ENCODE measurements around the gene CDH22.

The CDH22 gene

DNA sequence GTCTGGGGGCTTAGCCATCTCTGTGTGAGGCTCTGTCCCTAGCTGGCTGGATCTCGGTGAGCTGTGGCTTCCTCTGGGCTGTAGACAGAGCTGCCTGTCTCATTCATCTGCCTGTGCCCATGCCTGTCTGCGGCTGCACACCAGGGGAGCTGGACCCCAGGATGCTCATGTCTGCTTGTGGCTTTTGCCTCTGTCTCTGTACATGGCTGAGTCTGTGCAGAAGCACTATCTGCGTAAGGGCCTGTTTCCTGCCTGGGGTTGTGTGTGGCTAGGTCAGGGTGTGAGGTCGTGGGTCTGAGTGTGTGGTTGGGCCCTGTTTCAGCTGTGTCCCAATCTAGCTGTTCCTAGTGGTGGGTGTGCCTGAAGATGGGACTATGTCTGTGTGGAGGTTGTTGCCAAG is 68.2 kb downstream of the CDH22 start:
- TF ChIP-seq, protein P1, sequence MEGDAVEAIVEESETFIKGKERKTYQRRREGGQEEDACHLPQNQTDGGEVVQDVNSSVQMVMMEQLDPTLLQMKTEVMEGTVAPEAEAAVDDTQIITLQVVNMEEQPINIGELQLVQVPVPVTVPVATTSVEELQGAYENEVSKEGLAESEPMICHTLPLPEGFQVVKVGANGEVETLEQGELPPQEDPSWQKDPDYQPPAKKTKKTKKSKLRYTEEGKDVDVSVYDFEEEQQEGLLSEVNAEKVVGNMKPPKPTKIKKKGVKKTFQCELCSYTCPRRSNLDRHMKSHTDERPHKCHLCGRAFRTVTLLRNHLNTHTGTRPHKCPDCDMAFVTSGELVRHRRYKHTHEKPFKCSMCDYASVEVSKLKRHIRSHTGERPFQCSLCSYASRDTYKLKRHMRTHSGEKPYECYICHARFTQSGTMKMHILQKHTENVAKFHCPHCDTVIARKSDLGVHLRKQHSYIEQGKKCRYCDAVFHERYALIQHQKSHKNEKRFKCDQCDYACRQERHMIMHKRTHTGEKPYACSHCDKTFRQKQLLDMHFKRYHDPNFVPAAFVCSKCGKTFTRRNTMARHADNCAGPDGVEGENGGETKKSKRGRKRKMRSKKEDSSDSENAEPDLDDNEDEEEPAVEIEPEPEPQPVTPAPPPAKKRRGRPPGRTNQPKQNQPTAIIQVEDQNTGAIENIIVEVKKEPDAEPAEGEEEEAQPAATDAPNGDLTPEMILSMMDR (IDR thresholded peaks at IDR 0.05): no peak
- no peak for DNase-seq (ENCODE audit: low spot score)
- Histone ChIP-seq H3K4me3 (no peak overlapping the region), H3K27ac (no peak overlapping the region)

DNA sequence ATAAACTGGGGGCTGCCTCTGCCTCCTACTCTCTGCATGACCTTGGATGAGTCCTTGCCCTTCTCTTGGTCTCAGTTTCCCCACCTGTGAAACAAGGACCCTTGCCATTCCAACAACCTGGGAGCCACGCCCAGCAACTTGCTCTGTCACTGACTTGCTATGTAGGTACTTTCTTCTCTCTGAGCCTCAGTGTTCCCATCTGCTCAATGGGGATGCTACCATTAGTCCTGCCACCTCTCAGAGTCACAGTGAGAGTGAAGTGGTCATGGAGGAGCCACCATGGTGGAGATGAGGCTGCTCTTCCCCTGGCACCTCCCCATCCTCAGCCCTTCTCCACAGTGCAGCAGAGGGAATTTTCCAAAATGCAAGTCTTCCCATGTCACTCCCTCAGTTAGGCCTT is 70.6 kb downstream of the CDH22 start:
- TF ChIP-seq, protein P1 (IDR thresholded peaks at IDR 0.05): no peak
- no peak for DNase-seq (ENCODE audit: low spot score)
- Histone ChIP-seq H3K27ac (no peak overlapping the region), H3K4me3 (no peak overlapping the region)

DNA sequence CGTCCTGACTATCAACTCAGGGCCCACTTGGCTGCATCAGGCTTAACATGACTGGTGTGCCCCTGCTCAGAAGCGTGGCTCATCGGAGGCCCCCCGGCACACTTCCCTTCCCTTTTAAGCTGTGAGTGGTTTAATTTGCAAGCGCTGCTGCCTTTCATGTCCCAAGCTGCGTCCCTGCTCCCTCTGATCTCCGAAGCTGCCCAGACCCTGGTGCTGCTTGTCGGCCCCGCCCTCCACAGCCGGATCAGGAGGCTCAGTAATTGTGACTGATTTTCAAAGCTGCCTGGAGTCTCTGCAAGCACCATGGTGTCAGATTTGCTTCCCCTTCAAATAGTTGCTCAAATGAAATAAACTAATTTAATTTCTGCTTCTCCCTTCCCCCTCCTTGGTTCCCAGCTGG is 71.1 kb downstream of the CDH22 start:
- no peak for DNase-seq (ENCODE audit: low spot score)
- H3K27ac ChIP-seq: no peak overlapping the region
- TF ChIP-seq, protein P1 (IDR thresholded peaks at IDR 0.05): no peak
- H3K4me3 ChIP-seq: no peak overlapping the region

DNA sequence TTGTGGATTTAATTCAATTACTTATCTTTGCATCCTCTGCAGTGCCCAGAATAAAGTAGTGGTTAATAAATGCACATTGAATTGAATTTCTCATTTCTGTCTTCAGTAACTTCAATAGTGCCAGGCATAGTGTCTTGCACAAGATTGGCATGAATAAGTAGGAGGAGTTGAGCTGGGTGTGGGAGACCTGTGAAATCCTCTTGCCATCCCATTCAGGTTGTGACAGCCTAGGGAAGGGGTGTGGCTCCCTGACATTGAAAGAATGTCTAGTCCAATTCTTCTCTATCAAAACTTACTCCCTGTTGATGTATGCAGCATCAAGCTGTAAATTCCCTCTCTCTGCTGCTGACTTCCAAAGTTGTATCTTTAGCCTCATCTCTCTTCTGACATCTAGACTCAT is 73.2 kb downstream of the CDH22 start:
- TF ChIP-seq, protein P1 (IDR thresholded peaks at IDR 0.05): no peak
- Histone ChIP-seq H3K4me3 (no peak overlapping the region), H3K27ac (no peak overlapping the region)
- no peak for DNase-seq (ENCODE audit: low spot score)

DNA sequence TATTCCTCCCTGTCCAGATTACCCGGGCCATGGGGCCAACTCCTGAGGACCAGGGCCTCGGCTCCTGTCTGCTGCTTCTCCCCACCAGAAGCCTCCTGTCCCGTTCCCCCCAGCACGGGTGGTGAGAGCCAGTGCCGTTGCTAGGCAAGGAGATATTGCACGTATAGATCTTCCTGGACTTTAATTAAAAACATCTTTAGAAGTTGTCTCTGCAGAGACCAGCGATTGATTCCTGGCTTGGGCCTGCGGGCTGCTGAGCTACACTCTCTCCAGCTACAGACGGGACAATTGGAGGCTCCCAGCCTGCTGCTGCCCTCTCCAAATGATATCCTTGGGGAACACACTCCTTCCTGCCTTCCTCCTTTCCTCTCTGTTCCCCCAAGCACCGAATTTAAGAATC is 74.6 kb downstream of the CDH22 start:
- no peak for DNase-seq (ENCODE audit: low spot score)
- Histone ChIP-seq H3K4me3 (no peak overlapping the region), H3K27ac (no peak overlapping the region)
- TF ChIP-seq, protein P1 (IDR thresholded peaks at IDR 0.05): no peak

DNA sequence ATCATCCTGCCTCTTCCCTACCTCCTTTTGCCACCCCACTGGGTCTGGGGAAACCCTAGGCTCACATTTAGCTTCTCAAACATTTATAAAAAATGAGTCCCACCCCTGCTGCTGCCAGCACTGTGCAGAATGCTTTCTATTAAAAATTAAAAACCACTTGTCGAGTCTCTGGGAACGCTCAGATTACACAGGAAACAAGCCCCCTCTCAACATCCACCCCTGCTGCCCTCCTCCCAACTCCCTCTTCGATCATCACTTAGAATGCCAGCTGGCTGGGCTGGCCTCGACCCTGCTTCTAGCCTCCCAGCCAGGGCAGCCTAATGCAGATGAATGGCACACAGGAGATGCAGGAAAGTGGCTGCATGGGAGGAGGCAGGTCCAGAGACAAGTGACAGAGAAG is 75.8 kb downstream of the CDH22 start:
- TF ChIP-seq, protein P1 (IDR thresholded peaks at IDR 0.05): no peak
- no peak for DNase-seq (ENCODE audit: low spot score)
- Histone ChIP-seq H3K27ac (no peak overlapping the region), H3K4me3 (no peak overlapping the region)

DNA sequence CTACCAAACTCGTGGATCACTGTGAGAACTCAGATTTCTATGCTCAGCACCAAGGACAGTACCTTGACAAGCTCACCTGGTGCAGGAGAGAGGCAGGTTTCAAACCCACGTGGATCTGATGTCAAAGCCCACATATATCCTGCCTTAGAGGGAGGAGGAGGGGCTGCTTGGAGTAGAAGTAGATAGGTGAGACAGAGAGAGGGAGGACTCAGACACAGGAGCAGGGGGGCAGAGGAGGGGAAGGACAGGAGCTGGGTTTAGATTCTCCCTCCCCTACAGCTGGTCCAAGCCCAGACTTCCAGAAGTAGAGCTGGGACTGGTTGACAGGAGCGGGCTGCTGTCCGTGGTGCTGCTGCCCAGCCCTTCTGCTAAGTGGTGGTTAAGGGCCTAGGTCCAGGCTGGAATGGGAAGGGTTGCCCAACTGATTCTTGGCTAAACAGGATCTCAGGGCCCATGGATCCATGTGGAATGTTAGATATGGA is 77.5 kb downstream of the CDH22 start:
- TF ChIP-seq, protein P1 (IDR thresholded peaks at IDR 0.05): no peak
- no peak overlapping the region for H3K27ac ChIP-seq
- H3K4me3 ChIP-seq: no peak overlapping the region
- no peak for DNase-seq (ENCODE audit: low spot score)
